HepG2 (cell line): ENCODE measurements around the gene YIF1A. TPM values are rescaled to one million over a fixed set of nuclear protein-coding genes. Genes with fewer than 3 reads are reported as not detected.
A peak's percentile ranks its signal among the peaks of the same experiment; 100 is the strongest.

ENCODE experiments used
- AKAP8 ChIP-seq: sonication (generic); formaldehyde crosslinking; IDR thresholded peaks from 2 replicates; pipeline ENCODE4 v1.5.1; 2020; ENCODE audit warnings: mild to moderate bottlenecking, missing genetic modification reagents
- DNMT1 ChIP-seq: sonication (generic); formaldehyde crosslinking; IDR thresholded peaks from 2 replicates; pipeline ENCODE4 v1.5.1; 2020; ENCODE audit warnings: mild to moderate bottlenecking, missing genetic modification reagents
- EEA1 ChIP-seq: sonication (generic); formaldehyde crosslinking; IDR thresholded peaks from 2 replicates; pipeline ENCODE4 v1.5.1; 2020; ENCODE audit warnings: mild to moderate bottlenecking, missing genetic modification reagents, borderline replicate concordance
- HDAC1 ChIP-seq: sonication (generic); formaldehyde crosslinking; IDR thresholded peaks from 2 replicates; pipeline ENCODE4 v1.5.1; 2020; ENCODE audit warnings: mild to moderate bottlenecking, missing genetic modification reagents
- HMG20B ChIP-seq: conservative IDR thresholded peaks from 2 replicates; pipeline ENCODE4 v1.6.1; 2016; ENCODE audit warnings: missing genetic modification reagents, missing compliant biosample characterization
- HNRNPK ChIP-seq: fragments of 200-400 bp; formaldehyde crosslinking; IDR thresholded peaks from 2 replicates; pipeline ENCODE4 v1.6.1; 2018; ENCODE audit warnings: low read length, low read depth, moderate library complexity, mild to moderate bottlenecking; ENCODE audit not compliant: poor library complexity, severe bottlenecking
- HNRNPL ChIP-seq: fragments of 200-400 bp; formaldehyde crosslinking; IDR thresholded peaks from 2 replicates; pipeline ENCODE4 v1.6.1; 2017; ENCODE audit warnings: mild to moderate bottlenecking, low read depth, low read length
- MED1 ChIP-seq: sonication (generic); formaldehyde crosslinking; IDR thresholded peaks from 2 replicates; pipeline ENCODE4 v1.4.0; 2020; ENCODE audit warnings: missing genetic modification reagents
- SRY ChIP-seq: sonication (generic); formaldehyde crosslinking; IDR thresholded peaks from 2 replicates; pipeline ENCODE4 v1.8.0; 2022; ENCODE audit warnings: mild to moderate bottlenecking, missing genetic modification reagents
- TAF15 ChIP-seq: fragments of 200-400 bp; formaldehyde crosslinking; IDR thresholded peaks from one replicate; pipeline ENCODE4 v1.6.1; 2018; ENCODE audit warnings: mild to moderate bottlenecking, low read depth, low read length; ENCODE audit not compliant: poor library complexity, severe bottlenecking
- ZBTB21 ChIP-seq: sonication (generic); formaldehyde crosslinking; IDR thresholded peaks from 2 replicates; pipeline ENCODE4 v1.4.0; 2020; ENCODE audit warnings: missing genetic modification reagents
- ZMYM3 ChIP-seq: sonication (generic); formaldehyde crosslinking; IDR thresholded peaks from 2 replicates; pipeline ENCODE4 v1.5.1; 2020; ENCODE audit warnings: mild to moderate bottlenecking, missing genetic modification reagents
- ZNF3 ChIP-seq: IDR thresholded peaks from 2 replicates; pipeline ENCODE4 v1.7.0; 2017; ENCODE audit warnings: inconsistent platforms
- ZNF317 ChIP-seq: sonication (generic); formaldehyde crosslinking; IDR thresholded peaks from 2 replicates; pipeline ENCODE4 v1.5.0; 2020; ENCODE audit warnings: mild to moderate bottlenecking, missing genetic modification reagents
- ZNF768 ChIP-seq: sonication (generic); formaldehyde crosslinking; IDR thresholded peaks from 2 replicates; pipeline ENCODE4 v1.4.0; 2020; ENCODE audit warnings: missing genetic modification reagents
- ZNF772 ChIP-seq: sonication (generic); formaldehyde crosslinking; IDR thresholded peaks from 2 replicates; pipeline ENCODE4 v1.5.0; 2020; ENCODE audit warnings: mild to moderate bottlenecking, missing genetic modification reagents
- ZSCAN9 ChIP-seq: IDR thresholded peaks from 2 replicates; pipeline ENCODE4 v1.6.1; 2016; ENCODE audit warnings: borderline replicate concordance
- polyA plus RNA-seq, 8 experiments: library from polyadenylated mRNA; depleted of rRNA in 3 of 8; stranded (reverse) in 7 of 8; unstranded in 1 of 8; fragments of >200 nt; fragmentation: Illumina TruSeq in 4 of 8; extraction: Trizol in 4 of 8; gene quantifications; 2 replicates each; pipeline versions ENCODE4 v1.2.1 to v1.2.3, GENCODE V29; 2011 to 2016; ENCODE audit warnings: low read depth in 4 of 8, missing spikeins in 1 of 8, mixed read lengths in 1 of 8; ENCODE audit not compliant: insufficient read depth in 1 of 8
- total RNA-seq, 5 experiments: library from RNA; depleted of rRNA; stranded (reverse); fragments of >200 nt; fragmentation: Illumina TruSeq; extraction: Trizol; gene quantifications; 2 replicates each; pipeline ENCODE4 v1.2.3, GENCODE V29; 2016; ENCODE audit warnings: low read depth in 1 of 5
- TF ChIP-seq, protein P1 (sequence below): sonication (generic); formaldehyde crosslinking; IDR thresholded peaks from 2 replicates; pipeline ENCODE4 v1.4.0; 2020; ENCODE audit warnings: missing genetic modification reagents
- TF ChIP-seq, protein P2 (sequence below), 2 experiments: sonication (generic) in 1 of 2; formaldehyde crosslinking in 1 of 2; IDR thresholded peaks; 2 replicates each; pipeline versions ENCODE4 v1.4.0 to v1.6.1; 2016 to 2020; ENCODE audit warnings: borderline replicate concordance in 1 of 2, low read depth in 1 of 2, mild to moderate bottlenecking in 1 of 2, missing genetic modification reagents in 1 of 2

Gene YIF1A
- total and polyA plus RNA-seq, 2 of the 13 experiments (the other 11 are each of a cell fraction or from before 2014, with no cell fraction given), result 133 to 145 TPM

- TF ChIP-seq, protein P1, sequence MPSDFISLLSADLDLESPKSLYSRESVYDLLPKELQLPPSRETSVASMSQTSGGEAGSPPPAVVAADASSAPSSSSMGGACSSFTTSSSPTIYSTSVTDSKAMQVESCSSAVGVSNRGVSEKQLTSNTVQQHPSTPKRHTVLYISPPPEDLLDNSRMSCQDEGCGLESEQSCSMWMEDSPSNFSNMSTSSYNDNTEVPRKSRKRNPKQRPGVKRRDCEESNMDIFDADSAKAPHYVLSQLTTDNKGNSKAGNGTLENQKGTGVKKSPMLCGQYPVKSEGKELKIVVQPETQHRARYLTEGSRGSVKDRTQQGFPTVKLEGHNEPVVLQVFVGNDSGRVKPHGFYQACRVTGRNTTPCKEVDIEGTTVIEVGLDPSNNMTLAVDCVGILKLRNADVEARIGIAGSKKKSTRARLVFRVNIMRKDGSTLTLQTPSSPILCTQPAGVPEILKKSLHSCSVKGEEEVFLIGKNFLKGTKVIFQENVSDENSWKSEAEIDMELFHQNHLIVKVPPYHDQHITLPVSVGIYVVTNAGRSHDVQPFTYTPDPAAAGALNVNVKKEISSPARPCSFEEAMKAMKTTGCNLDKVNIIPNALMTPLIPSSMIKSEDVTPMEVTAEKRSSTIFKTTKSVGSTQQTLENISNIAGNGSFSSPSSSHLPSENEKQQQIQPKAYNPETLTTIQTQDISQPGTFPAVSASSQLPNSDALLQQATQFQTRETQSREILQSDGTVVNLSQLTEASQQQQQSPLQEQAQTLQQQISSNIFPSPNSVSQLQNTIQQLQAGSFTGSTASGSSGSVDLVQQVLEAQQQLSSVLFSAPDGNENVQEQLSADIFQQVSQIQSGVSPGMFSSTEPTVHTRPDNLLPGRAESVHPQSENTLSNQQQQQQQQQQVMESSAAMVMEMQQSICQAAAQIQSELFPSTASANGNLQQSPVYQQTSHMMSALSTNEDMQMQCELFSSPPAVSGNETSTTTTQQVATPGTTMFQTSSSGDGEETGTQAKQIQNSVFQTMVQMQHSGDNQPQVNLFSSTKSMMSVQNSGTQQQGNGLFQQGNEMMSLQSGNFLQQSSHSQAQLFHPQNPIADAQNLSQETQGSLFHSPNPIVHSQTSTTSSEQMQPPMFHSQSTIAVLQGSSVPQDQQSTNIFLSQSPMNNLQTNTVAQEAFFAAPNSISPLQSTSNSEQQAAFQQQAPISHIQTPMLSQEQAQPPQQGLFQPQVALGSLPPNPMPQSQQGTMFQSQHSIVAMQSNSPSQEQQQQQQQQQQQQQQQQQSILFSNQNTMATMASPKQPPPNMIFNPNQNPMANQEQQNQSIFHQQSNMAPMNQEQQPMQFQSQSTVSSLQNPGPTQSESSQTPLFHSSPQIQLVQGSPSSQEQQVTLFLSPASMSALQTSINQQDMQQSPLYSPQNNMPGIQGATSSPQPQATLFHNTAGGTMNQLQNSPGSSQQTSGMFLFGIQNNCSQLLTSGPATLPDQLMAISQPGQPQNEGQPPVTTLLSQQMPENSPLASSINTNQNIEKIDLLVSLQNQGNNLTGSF (CRISPR knock-in tag), result 0 out of 2 replicates have a peak, but pooled peaks have one; percentile 24
- TF ChIP-seq HNRNPL, result no peak
- 0 out of 2 replicates have a peak, but pooled peaks have one; percentile 56 for TF ChIP-seq AKAP8
- TF ChIP-seq ZNF768 (CRISPR knock-in tag), result peak; percentile 57; the same call in 1 of the 2 replicates
- TF ChIP-seq, protein P2, sequence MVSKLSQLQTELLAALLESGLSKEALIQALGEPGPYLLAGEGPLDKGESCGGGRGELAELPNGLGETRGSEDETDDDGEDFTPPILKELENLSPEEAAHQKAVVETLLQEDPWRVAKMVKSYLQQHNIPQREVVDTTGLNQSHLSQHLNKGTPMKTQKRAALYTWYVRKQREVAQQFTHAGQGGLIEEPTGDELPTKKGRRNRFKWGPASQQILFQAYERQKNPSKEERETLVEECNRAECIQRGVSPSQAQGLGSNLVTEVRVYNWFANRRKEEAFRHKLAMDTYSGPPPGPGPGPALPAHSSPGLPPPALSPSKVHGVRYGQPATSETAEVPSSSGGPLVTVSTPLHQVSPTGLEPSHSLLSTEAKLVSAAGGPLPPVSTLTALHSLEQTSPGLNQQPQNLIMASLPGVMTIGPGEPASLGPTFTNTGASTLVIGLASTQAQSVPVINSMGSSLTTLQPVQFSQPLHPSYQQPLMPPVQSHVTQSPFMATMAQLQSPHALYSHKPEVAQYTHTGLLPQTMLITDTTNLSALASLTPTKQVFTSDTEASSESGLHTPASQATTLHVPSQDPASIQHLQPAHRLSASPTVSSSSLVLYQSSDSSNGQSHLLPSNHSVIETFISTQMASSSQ (IDR thresholded peaks at IDR 0.05; ENCODE audit: low read depth), result no peak
- TF ChIP-seq, protein P2 (CRISPR knock-in tag; IDR thresholded peaks at IDR 0.05; ENCODE audit: borderline replicate concordance), result peak; percentile 30; the same call in 1 of the 2 replicates
- no peak for TF ChIP-seq HMG20B (CRISPR knock-in tag)
- TF ChIP-seq SRY (CRISPR knock-in tag), result no peak
- TF ChIP-seq TAF15, result no peak
- peak; percentile 69; the same call in 1 of the 2 replicates for TF ChIP-seq ZSCAN9
- peak; percentile 45; the same call in 1 of the 2 replicates for TF ChIP-seq HDAC1
- 0 out of 2 replicates have a peak, but pooled peaks have one; percentile 85 for TF ChIP-seq DNMT1 (CRISPR knock-in tag)
- no peak for TF ChIP-seq HNRNPK
- TF ChIP-seq ZNF772 (CRISPR knock-in tag), result no peak; the same call in 1 of the 2 replicates
- TF ChIP-seq ZNF317, result peak; percentile 38; the same call in 1 of the 2 replicates
- TF ChIP-seq ZNF3 (CRISPR knock-in tag), result no peak
- TF ChIP-seq ZBTB21 (CRISPR knock-in tag), result peak; percentile 42; the same call in 1 of the 2 replicates
- peak; percentile 78; the same call in 1 of the 2 replicates for TF ChIP-seq ZMYM3 (CRISPR knock-in tag)
- peak; percentile 69 for TF ChIP-seq MED1 (CRISPR knock-in tag)
- TF ChIP-seq EEA1 (CRISPR knock-in tag), result no peak
These were observed 39.6 kb upstream of the YIF1A start (continued) for GRCh38 chr11:66328302-66329144.
